IMR-90 (cell line): ENCODE results near the gene DBN1. TPM values are rescaled to one million over a fixed set of nuclear protein-coding genes. Genes with fewer than 3 reads are reported as not detected.

ENCODE experiments used
- ATAC-seq: fragments of 200-7000 bp; cut with Tn5 transposase; 2 replicates; pipeline ENCODE4 v1.9.1; 2020; ENCODE audit warnings: low read depth, mild to moderate bottlenecking, moderate library complexity
- BruUV-seq: library from RNA; stranded (reverse); fragments of 400-500 nt; replicated peaks from 2 replicates; lab custom pipeline; 2021; lab: Mats Ljungman, UMichigan
- CTCF ChIA-PET: fragments of 300-600 bp; formaldehyde crosslinking; extraction: SDS; loops from one replicate; lab custom pipeline; 2021; ENCODE audit warnings: antibody characterized with exemption; lab: Yijun Ruan, JAX
- POLR2A ChIA-PET: fragments of 300-600 bp; sonication (Branson Sonifier 250); formaldehyde crosslinking; loops from one replicate; lab custom pipeline; 2022; ENCODE audit warnings: antibody characterized with exemption; ENCODE audit not compliant: unreplicated experiment; lab: Charles Lee
- DNase-seq: peaks from one replicate; pipeline ENCODE4 v3.0.0; 2013
- H2AFZ ChIP-seq: replicated peaks from 2 replicates; pipeline ENCODE3; 2013; ENCODE audit warnings: low read length, mild to moderate bottlenecking; ENCODE audit not compliant: poor library complexity
- H2AK5ac ChIP-seq: 2 replicates; pipeline ENCODE4 v1.6.1; 2013; ENCODE audit warnings: low read depth, low read length, inconsistent platforms
- H2AK9ac ChIP-seq: replicated peaks from 2 replicates; pipeline ENCODE3; 2013; ENCODE audit warnings: mild to moderate bottlenecking, low read depth, low read length, moderate library complexity; ENCODE audit not compliant: poor library complexity
- H2BK120ac ChIP-seq: 2 replicates; pipeline ENCODE4 v1.6.1; 2013; ENCODE audit warnings: low read depth, low read length, inconsistent platforms
- H2BK15ac ChIP-seq: 3 replicates; pipeline ENCODE4 v1.6.1; 2013; ENCODE audit warnings: low read depth, low read length, inconsistent platforms
- H2BK20ac ChIP-seq: 2 replicates; pipeline ENCODE4 v1.6.1; 2013; ENCODE audit warnings: low read depth, mild to moderate bottlenecking, inconsistent platforms, low read length, moderate library complexity
- H2BK5ac ChIP-seq: 2 replicates; pipeline ENCODE4 v1.6.1; 2013; ENCODE audit warnings: mild to moderate bottlenecking, low read depth, low read length, inconsistent platforms; ENCODE audit not compliant: poor library complexity, severe bottlenecking
- H3K14ac ChIP-seq: replicated peaks from 2 replicates; pipeline ENCODE4 v1.6.1; 2013; ENCODE audit warnings: low read depth, low read length, inconsistent platforms
- H3K18ac ChIP-seq: 2 replicates; pipeline ENCODE4 v1.6.1; 2013; ENCODE audit warnings: low read depth, low read length, control low read depth
- H3K23ac ChIP-seq: 2 replicates; pipeline ENCODE4 v1.6.1; 2013; ENCODE audit warnings: low read depth, low read length, inconsistent platforms
- H3K27ac ChIP-seq: 2 replicates; pipeline ENCODE4 v1.5.1; 2013; ENCODE audit warnings: mild to moderate bottlenecking, control low read depth, low read length; ENCODE audit not compliant: insufficient read depth
- H3K27me3 ChIP-seq: 2 replicates; pipeline ENCODE4 v1.6.1; 2013; ENCODE audit warnings: low read length; ENCODE audit not compliant: control insufficient read depth, insufficient read depth
- H3K36me3 ChIP-seq: 2 replicates; pipeline ENCODE4 v1.6.1; 2013; ENCODE audit warnings: low read length, mixed read lengths; ENCODE audit not compliant: control insufficient read depth, insufficient read depth
- H3K4ac ChIP-seq: 2 replicates; pipeline ENCODE4 v1.6.1; 2013; ENCODE audit warnings: low read depth, low read length, inconsistent platforms
- H3K4me1 ChIP-seq: 2 replicates; pipeline ENCODE4 v1.6.1; 2013; ENCODE audit warnings: low read length, mixed read lengths; ENCODE audit not compliant: control insufficient read depth, insufficient read depth
- H3K4me2 ChIP-seq: 2 replicates; pipeline ENCODE4 v1.6.1; 2013; ENCODE audit warnings: low read depth, mild to moderate bottlenecking, control low read depth, low read length, moderate library complexity
- H3K4me3 ChIP-seq: 2 replicates; pipeline ENCODE4 v1.5.1; 2013; ENCODE audit warnings: low read depth, mild to moderate bottlenecking, control low read depth, low read length, moderate library complexity; ENCODE audit not compliant: insufficient read depth
- H3K56ac ChIP-seq: 2 replicates; pipeline ENCODE4 v1.6.1; 2013; ENCODE audit warnings: low read length, inconsistent platforms; ENCODE audit not compliant: insufficient read depth; ENCODE audit errors: extremely low read depth
- H3K79me1 ChIP-seq, 2 experiments: 2 replicates each; pipeline ENCODE4 v1.6.1; 2013; ENCODE audit warnings: low read length in 2 of 2, inconsistent platforms in 1 of 2, low read depth in 1 of 2
- H3K9ac ChIP-seq: 2 replicates; pipeline ENCODE4 v1.6.1; 2013; ENCODE audit warnings: low read depth, low read length, control low read depth
- H3K9me1 ChIP-seq: 2 replicates; pipeline ENCODE4 v1.6.1; 2013; ENCODE audit warnings: low read length, inconsistent platforms; ENCODE audit not compliant: insufficient read depth
- H3K9me3 ChIP-seq: 2 replicates; pipeline ENCODE4 v1.6.1; 2013; ENCODE audit warnings: low read length; ENCODE audit not compliant: control insufficient read depth, insufficient read depth
- H4K20me1 ChIP-seq: 2 replicates; pipeline ENCODE4 v1.6.1; 2013; ENCODE audit warnings: low read length, inconsistent platforms; ENCODE audit not compliant: insufficient read depth
- H4K5ac ChIP-seq: 2 replicates; pipeline ENCODE4 v1.6.1; 2013; ENCODE audit warnings: mild to moderate bottlenecking, low read depth, low read length, control low read depth
- H4K8ac ChIP-seq, 2 experiments: 2 replicates each; pipeline ENCODE4 v1.6.1; 2013; ENCODE audit warnings: low read depth in 2 of 2, low read length in 2 of 2, control low read depth in 1 of 2, inconsistent platforms in 1 of 2
- H4K91ac ChIP-seq: 2 replicates; pipeline ENCODE4 v1.6.1; 2013; ENCODE audit warnings: low read depth, low read length, inconsistent platforms; ENCODE audit not compliant: insufficient read depth
- CTCF ChIP-seq: conservative IDR thresholded peaks from 2 replicates; pipeline ENCODE4 v1.5.1; 2012; ENCODE audit warnings: mild to moderate bottlenecking, low read depth, low read length, improper control_type of control experiment
- MAFK ChIP-seq: IDR thresholded peaks from 2 replicates; pipeline ENCODE4 v1.6.1; 2012; ENCODE audit warnings: low read depth, low read length, improper control_type of control experiment
- POLR2A ChIP-seq: IDR thresholded peaks from 2 replicates; pipeline ENCODE4 v1.6.1; 2012; ENCODE audit warnings: mild to moderate bottlenecking, low read depth, low read length
- RAD21 ChIP-seq: IDR thresholded peaks from 2 replicates; pipeline ENCODE4 v1.6.1; 2012; ENCODE audit warnings: low read length, improper control_type of control experiment
- WGBS, 2 experiments: methylation state at CpG; one replicate each; pipeline versions ENCODE4 v1.1.5 to v1.1.7; 2013; ENCODE audit warnings: missing lambda C conversion rate in 2 of 2; ENCODE audit not compliant: insufficient read length in 1 of 2; ENCODE audit errors: extremely low coverage in 2 of 2; 5-methylcytosine and 5-hydroxymethylcytosine counted together
- dilution Hi-C: fragments of 300-500 bp; cut with HindIII; formaldehyde crosslinking; loops from one replicate; pipeline ENCODE4 v1.14.3; 2018; ENCODE audit warnings: low sequenced_read_pairs; ENCODE audit not compliant: unreplicated experiment
- in situ Hi-C: fragments of 300-500 bp; cut with MboI; formaldehyde crosslinking; loops from 3 replicates; pipeline ENCODE4 v1.14.3; 2019; ENCODE audit warnings: low sequenced_read_pairs, inconsistent platforms, mixed read lengths
- intact Hi-C: fragments of 100-400 bp; cut with micrococcal nuclease; formaldehyde crosslinking; loops from 2 replicates; pipeline ENCODE4 v1.10.0; 2022
- polyA plus RNA-seq, 3 experiments: library from polyadenylated mRNA; depleted of rRNA; stranded (reverse); fragments of >200 nt; gene quantifications; 2 replicates each; pipeline ENCODE4 v1.2.3, GENCODE V29; 2012; ENCODE audit warnings: low replicate concordance in 1 of 3
- total RNA-seq: library from RNA; depleted of rRNA; stranded (reverse); fragments of >200 nt; gene quantifications from 2 replicates; pipeline ENCODE4 v1.2.3, GENCODE V29; 2012

DBN1 gene
- total and polyA plus RNA-seq, 2 of the 4 experiments (the other 2 are of a cell fraction): 122 to 187 TPM

GRCh38 chr5:177487975-177488374 lies 14.5 kb upstream of the DBN1 start:
- no peak overlapping the region for H3K4me2 ChIP-seq
- no TSS peak for BruUV-seq
- peaks cover 96% of the 10 kb centered on the region for H4K20me1 ChIP-seq
- WGBS, 2 experiments: 98% methylated on average over 4 of the region's 15 CpGs; no CpG with 5 or more reads in 1 of the 2 experiments
- H3K79me1 ChIP-seq: peaks cover 52 to 86% of the 10 kb centered on the region in 2 experiments
- H3K18ac ChIP-seq: no peak overlapping the region
- H2BK20ac ChIP-seq: no peak overlapping the region
- no peak overlapping the region for H3K4me3 ChIP-seq
- H2BK120ac ChIP-seq: no peak overlapping the region
- no peak overlapping the region for H2AK5ac ChIP-seq
- H2AFZ ChIP-seq: no peak overlapping the region
- H3K4ac ChIP-seq: no peak overlapping the region
- no peak overlapping the region for H3K9ac ChIP-seq
- no peak overlapping the region for H3K14ac ChIP-seq
- DNase-seq (no peak), ATAC-seq (no peak)
- H3K4me1 ChIP-seq: peaks cover 12% of the 10 kb centered on the region; the same call in 1 of the 2 replicates
- no peaks in the 10 kb centered on the region for H3K9me3 ChIP-seq
- H2BK15ac ChIP-seq: no peak overlapping the region
- CTCF ChIA-PET: interaction anchor here (0.7 kb wide), 1 partner anchor 31 kb away, joined by 4 read pairs; no protein-coding TSS in a partner anchor
- dilution Hi-C loops (no loop called here), in situ Hi-C loops (no loop called here), intact Hi-C loops (no loop called here)
- no peaks in the 10 kb centered on the region for H3K27me3 ChIP-seq
- peaks cover 16% of the 10 kb centered on the region for H3K9me1 ChIP-seq
- no peak overlapping the region for H2BK5ac ChIP-seq
- TF ChIP-seq MAFK (no peak), RAD21 (no peak), CTCF (no peak), POLR2A (no peak)
- no peak overlapping the region for H4K91ac ChIP-seq
- H3K23ac ChIP-seq: no peak overlapping the region
- H4K8ac ChIP-seq: no peak overlapping the region
- H4K5ac ChIP-seq: no peak overlapping the region
- H2AK9ac ChIP-seq: peak overlapping the region; percentile 23
- H3K36me3 ChIP-seq: peaks cover 91% of the 10 kb centered on the region
- H3K56ac ChIP-seq: no peak overlapping the region
- POLR2A ChIA-PET: no interaction called here
- no peak overlapping the region for H3K27ac ChIP-seq
